GM13976 (cell line): Measurements from ENCODE around the gene GLDC.

ENCODE experiments used
- DNase-seq: peaks from one replicate; pipeline ENCODE4 v3.0.0; 2012; ENCODE audit warnings: low spot score
- CTCF ChIP-seq: IDR thresholded peaks from 2 replicates; pipeline ENCODE4 v1.5.1; 2012; ENCODE audit warnings: borderline replicate concordance, mild to moderate bottlenecking; ENCODE audit not compliant: insufficient read depth; ENCODE audit errors: extremely low read depth, missing control alignments, control extremely low read depth
- in situ Hi-C: fragments of 300-500 bp; cut with MboI; formaldehyde crosslinking; loops from one replicate; pipeline ENCODE4 v1.12.0; 2022; ENCODE audit warnings: low sequenced_read_pairs, mixed read lengths, inconsistent platforms; ENCODE audit not compliant: unreplicated experiment

GLDC gene

GRCh38 chr9:6562201-6562600, 83.3 kb downstream of the GLDC start:
- no peak for TF ChIP-seq CTCF
- in situ Hi-C loops = loop anchor here (25.0 kb wide), 1 partner anchor 500 kb away; no protein-coding TSS in a partner anchor
- DNase-seq = no peak

GRCh38 chr9:6557883-6558616, 87.5 kb downstream of the GLDC start:
- no peak for DNase-seq
- in situ Hi-C loops = loop anchor here (25.0 kb wide), 1 partner anchor 496 kb away; no protein-coding TSS in a partner anchor
- no peak for TF ChIP-seq CTCF

GRCh38 chr9:6553866-6554265, 91.7 kb downstream of the GLDC start:
- no peak for DNase-seq
- no peak for TF ChIP-seq CTCF
- in situ Hi-C loops = loop anchor here (25.0 kb wide), 1 partner anchor 492 kb away; no protein-coding TSS in a partner anchor

GRCh38 chr9:6552498-6553121, 92.9 kb downstream of the GLDC start:
- in situ Hi-C loops = loop anchor here (25.0 kb wide), 1 partner anchor 490 kb away; no protein-coding TSS in a partner anchor
- no peak for DNase-seq
- no peak for TF ChIP-seq CTCF

GRCh38 chr9:6552033-6552432, 93.5 kb downstream of the GLDC start:
- no peak for DNase-seq
- in situ Hi-C loops = loop anchor here (25.0 kb wide), 1 partner anchor 490 kb away; no protein-coding TSS in a partner anchor
- TF ChIP-seq CTCF = no peak

GRCh38 chr9:6551136-6551535, 94.4 kb downstream of the GLDC start:
- TF ChIP-seq CTCF = no peak
- DNase-seq = no peak
- in situ Hi-C loops = loop anchor here (25.0 kb wide), 1 partner anchor 489 kb away; no protein-coding TSS in a partner anchor
